Fibroblast of the conjunctiva (primary cell): Measurements from ENCODE around the gene C7orf33.
"Not testable (repeated sequence)": the region's sequence is repeated elsewhere in the genome, so short reads cannot be mapped to it uniquely, and the experiment has no call there.

ENCODE experiments used
- DNase-seq: peaks from one replicate; pipeline ENCODE4 v3.0.0-alpha.2; 2010; ENCODE audit warnings: low read depth

Gene C7orf33

GRCh38 chr7:148580446-148580845, 10.1 kb upstream of the C7orf33 start:
- no peak for DNase-seq

GRCh38 chr7:148581624-148582023, 8.9 kb upstream of the C7orf33 start:
- no peak for DNase-seq

GRCh38 chr7:148584154-148584827, 6.3 kb upstream of the C7orf33 start:
- DNase-seq = no peak

DNA sequence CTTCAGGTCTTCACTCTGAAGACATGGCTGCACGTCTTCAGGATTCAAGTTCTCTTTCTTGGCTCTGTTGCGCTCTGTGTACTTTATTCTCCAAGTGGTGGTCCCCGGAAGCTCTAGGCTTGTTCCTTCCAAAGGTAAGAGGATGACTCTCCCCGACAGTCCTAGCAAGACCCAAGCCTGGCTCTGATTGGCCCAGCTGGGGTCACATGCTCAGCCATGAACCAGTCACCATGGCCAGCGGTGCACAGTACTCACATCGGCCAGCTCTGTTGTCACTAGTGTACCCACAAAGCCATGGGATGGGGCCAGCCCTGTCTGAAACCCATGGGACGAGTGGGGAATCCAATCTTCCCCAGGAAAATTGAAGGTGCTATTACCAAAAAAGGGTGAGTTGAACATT, 5.2 kb upstream of the C7orf33 start:
- no peak for DNase-seq

GRCh38 chr7:148587076-148587475, 3.5 kb upstream of the C7orf33 start:
- no peak for DNase-seq

GRCh38 chr7:148588168-148588567, 2.4 kb upstream of the C7orf33 start:
- no peak for DNase-seq

DNA sequence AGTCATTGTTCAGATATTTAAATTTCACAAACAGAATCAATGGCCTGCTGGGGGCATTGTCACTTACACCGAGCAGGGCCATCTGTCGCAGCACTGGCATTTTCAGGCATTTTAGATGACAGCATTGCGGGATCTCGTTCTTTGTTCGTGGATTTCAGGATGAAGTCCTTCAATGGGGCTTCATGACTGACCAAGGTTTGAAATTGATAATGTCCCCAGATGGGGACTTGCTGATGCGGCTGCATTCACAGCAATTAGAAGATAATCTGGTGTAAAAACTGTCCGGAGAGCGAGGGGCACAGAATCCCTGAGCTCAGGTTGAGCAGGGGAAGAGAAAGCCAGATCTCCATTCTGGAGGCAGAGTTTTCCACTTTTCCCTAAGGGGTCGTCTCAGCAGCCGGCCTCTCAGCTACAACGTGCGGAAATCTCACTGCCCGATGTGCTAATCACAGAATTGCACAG, 1.9 kb upstream of the C7orf33 start:
- DNase-seq = no peak

- DNase-seq = no peak
Observed at GRCh38 chr7:148589640-148590039, 926 bp upstream of the C7orf33 start.

DNA sequence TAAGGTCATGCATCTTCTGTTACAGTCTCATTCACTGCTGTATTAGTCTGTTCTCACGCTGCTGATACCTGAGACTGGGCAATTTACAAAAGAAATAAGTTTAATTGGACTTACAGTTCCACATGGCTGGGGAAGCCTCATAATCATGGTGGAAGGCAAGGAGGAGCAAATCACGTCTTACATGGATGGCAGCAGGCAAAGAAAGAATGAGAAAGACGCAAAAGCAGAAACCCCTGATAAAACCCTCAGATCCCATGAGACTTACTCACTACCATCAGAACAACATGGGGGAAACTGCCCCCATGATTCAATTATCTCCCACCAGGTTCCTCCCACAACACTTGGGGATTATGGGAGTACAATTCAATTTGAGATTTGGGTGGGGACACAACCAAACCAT, 5.8 kb downstream of the C7orf33 start:
- DNase-seq = not testable (repeated sequence)

DNA sequence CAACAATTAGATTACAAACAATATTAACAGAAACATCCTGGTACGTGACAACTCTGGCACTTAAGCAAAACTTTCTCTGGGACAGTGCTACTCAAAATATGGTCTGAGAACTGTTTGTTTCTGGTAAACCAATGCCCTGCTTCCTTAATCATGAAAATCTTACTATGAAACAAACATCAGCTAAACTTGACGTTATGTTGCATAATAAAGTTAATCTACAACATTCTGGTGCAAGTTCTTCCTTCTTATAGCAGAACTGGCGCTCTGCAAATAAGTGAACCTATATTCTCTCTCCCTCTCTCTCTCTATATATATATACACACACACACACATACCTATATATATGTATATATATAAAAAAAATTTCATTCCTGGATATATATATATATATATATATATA, 7.8 kb downstream of the C7orf33 start:
- DNase-seq = no peak

- no peak for DNase-seq
Observed at GRCh38 chr7:148605350-148605749, 14.8 kb downstream of the C7orf33 start.

GRCh38 chr7:148607151-148607661, 16.6 kb downstream of the C7orf33 start:
- DNase-seq = no peak

- no peak for DNase-seq
Observed at GRCh38 chr7:148609045-148609725, 18.6 kb downstream of the C7orf33 start.

- DNase-seq = no peak
Observed at GRCh38 chr7:148611692-148612091, 21.1 kb downstream of the C7orf33 start.

- DNase-seq = no peak
Observed at GRCh38 chr7:148615085-148615730, 24.6 kb downstream of the C7orf33 start.

DNA sequence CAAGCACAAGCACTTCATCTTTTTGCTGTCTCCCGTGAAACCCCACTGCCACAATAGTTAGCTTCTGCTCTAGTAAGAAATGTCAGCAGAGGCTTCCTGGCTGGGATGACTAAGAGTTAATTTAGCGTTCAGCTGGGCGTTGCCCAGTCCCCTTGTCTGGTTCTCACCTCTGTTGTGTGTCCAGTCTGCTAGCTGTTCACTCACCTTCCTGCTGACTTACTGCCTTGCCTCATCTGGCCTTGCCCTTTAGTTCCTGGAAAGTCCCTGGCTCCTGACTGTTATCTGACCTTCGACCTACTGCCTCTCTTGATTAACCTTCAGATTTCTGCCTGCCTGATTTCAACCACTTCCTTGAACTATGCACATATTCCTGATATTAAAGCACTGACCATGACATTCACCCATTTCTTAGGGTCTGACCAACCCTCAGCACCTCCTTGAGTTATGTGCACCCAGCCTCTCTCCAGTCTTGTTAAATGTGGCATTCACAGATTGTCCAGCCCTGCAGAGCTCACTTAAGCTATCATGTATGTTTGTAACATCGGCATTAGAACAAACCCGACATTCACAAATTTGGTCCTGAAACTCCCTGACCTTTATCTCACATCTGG, 30.3 kb downstream of the C7orf33 start:
- DNase-seq = no peak

DNA sequence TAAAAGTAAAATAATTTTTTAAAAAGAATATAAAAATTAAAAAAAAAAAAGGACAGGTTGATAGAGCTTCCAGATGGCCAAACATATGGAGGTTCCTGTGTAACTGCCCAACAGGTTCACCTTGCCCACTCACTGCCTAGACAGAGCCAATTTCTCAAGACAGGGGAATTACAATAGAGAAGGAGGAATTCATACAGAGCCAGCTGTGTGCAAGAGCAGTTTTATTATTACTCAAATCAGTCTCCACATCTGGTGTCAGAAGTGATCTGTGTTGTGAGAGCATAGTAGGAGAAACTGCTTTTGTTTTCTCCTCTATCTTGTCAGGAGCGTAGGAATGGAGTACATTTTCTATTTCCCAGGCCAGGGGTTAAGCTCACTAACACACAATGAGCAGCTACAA, 31.0 kb downstream of the C7orf33 start:
- no peak for DNase-seq

GRCh38 chr7:148622887-148623585, 32.5 kb downstream of the C7orf33 start:
- DNase-seq = no peak

- DNase-seq = no peak
Observed at GRCh38 chr7:148623586-148624282, 33.2 kb downstream of the C7orf33 start.

DNA sequence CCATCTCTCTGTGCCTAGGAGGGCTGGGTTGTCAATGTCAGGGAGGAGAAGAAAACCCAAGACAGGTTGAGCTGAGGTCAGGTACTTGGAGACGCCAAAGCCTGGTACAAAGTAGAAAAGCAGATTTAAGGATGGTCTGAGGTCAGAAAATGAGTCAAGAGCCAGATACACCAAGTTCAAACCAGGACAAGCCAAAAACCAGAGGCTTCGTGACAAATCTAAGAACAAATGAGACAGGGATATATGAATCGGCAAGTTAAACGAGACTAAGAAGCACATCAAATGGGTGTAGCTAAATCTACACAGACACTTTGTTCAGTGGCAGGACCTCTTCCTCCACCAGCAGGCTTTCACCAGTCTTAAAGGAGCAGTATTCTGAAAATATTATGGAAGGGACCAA, 34.2 kb downstream of the C7orf33 start:
- DNase-seq = no peak

- no peak for DNase-seq
Observed at GRCh38 chr7:148625342-148625741, 34.8 kb downstream of the C7orf33 start.
